Heart left ventricle (tissue), 13 donors: Measurements from ENCODE around the gene DDX4.

ENCODE experiments used
- POLR2A ChIP-seq, 2 donors: fragments of 450-650 bp; IDR thresholded peaks; one replicate each; pipeline ENCODE4 v1.6.1; 2017; ENCODE audit warnings: antibody characterized with exemption in 2 of 2, mild to moderate bottlenecking in 2 of 2, moderate library complexity in 2 of 2
- TF ChIP-seq, protein P1 (sequence below), 12 donors: fragments of 200-600 bp; sonication (generic) in 4 of 12; IDR thresholded peaks; one replicate each; pipeline versions ENCODE4 v1.5.0 to v1.8.0; 2018 to 2022; ENCODE audit warnings: antibody characterized with exemption in 12 of 12, mild to moderate bottlenecking in 5 of 12
- donor health status: ischemic (EF 13 %, LVEDD 7.1; RV severe dilation, severe dysfunction).
- donor health status: DM: no; HTN: yes; CAD: no.
- donor health status: DM: no; HTN: no; CAD: no.
- donor health status: ischemic (EF 25% LVEDD 6.9; RV normal size, moderate dysfunction).
- donor health status: ischemic (EF 25% LVEDD 5.7; RV mildly dilated, moderate dysfunction).
- donor health status: ischemic (EF 35%, LVEDD 5.7; RV mildly dilated, moderate dysfunction).
- donor health status: nonischemic (EF 11% LVEDD 7.7; RV severe dilation, severe dysfunction).
- donor health status: DM: yes; HTN: yes; CAD: no.
- donor health status: PGD.
- donor health status: ischemic (EF 29% LVEDD 5.4; RV normal size, mild dysfunction).
- donor health status: nonischemic (EF 23%, LVEDD 6.1; RV moderate dilation, normal function).

DNA sequence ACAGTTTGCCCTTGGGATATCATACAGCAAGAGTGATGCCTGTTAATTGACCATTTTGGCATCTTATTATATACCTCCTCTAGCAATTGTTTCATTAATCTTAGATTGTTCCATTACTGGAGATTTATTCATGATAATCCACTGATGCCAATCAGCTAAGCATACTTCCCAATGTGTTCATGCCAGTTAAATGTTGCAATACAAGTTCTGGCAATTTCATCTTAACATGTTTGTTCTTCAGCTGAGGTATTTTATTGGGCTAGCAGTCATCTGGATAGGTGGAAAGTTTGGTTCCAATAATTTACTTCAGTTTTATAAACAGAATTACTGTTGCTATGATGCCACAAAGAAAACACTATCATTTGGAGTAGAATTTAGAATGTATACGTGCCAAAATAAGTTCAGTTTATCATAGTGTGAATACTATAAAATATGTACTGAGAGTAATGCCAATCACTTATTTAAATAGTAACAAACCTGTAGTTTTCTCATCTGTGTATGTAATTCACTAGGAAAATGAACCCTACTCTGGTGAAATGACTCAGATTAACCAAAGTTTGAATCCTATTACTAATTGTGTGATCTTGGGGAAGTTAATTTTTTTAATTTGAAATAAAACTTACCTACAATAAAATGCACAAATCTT is 85.4 kb downstream of the DDX4 start:
- TF ChIP-seq, protein P1, sequence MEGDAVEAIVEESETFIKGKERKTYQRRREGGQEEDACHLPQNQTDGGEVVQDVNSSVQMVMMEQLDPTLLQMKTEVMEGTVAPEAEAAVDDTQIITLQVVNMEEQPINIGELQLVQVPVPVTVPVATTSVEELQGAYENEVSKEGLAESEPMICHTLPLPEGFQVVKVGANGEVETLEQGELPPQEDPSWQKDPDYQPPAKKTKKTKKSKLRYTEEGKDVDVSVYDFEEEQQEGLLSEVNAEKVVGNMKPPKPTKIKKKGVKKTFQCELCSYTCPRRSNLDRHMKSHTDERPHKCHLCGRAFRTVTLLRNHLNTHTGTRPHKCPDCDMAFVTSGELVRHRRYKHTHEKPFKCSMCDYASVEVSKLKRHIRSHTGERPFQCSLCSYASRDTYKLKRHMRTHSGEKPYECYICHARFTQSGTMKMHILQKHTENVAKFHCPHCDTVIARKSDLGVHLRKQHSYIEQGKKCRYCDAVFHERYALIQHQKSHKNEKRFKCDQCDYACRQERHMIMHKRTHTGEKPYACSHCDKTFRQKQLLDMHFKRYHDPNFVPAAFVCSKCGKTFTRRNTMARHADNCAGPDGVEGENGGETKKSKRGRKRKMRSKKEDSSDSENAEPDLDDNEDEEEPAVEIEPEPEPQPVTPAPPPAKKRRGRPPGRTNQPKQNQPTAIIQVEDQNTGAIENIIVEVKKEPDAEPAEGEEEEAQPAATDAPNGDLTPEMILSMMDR (IDR thresholded peaks at IDR 0.05): no peak
- TF ChIP-seq POLR2A (IDR thresholded peaks at IDR 0.05): no peak
